Mesenchymal stem cell (in vitro differentiated cells and primary cell): ENCODE results near the gene WAC. TPM values are rescaled to one million over a fixed set of nuclear protein-coding genes. Genes with fewer than 3 reads are reported as not detected.
"Not testable (repeated sequence)": the region's sequence is repeated elsewhere in the genome, so short reads cannot be mapped to it uniquely, and the experiment has no call there.

Experiments used
- DNase-seq: peaks from one replicate; pipeline ENCODE4 v3.0.0-alpha.2; 2013
- H2AFZ ChIP-seq: one replicate; pipeline ENCODE4 v1.6.1; 2013; ENCODE audit warnings: low read depth, mild to moderate bottlenecking, control low read depth, inconsistent platforms, low read length, moderate library complexity
- H2AK5ac ChIP-seq: 2 replicates; pipeline ENCODE4 v1.6.1; 2013; ENCODE audit warnings: low read length, moderate library complexity, mild to moderate bottlenecking, inconsistent platforms; ENCODE audit not compliant: severe bottlenecking
- H2BK120ac ChIP-seq: one replicate; pipeline ENCODE4 v1.6.1; 2013; ENCODE audit warnings: low read depth, mild to moderate bottlenecking, inconsistent platforms, low read length, moderate library complexity
- H2BK12ac ChIP-seq, 2 experiments: one replicate each; pipeline ENCODE4 v1.6.1; 2013; ENCODE audit warnings: inconsistent platforms in 2 of 2, low read length in 2 of 2, mild to moderate bottlenecking in 2 of 2, moderate library complexity in 2 of 2, control low read depth in 1 of 2
- H2BK15ac ChIP-seq: one replicate; pipeline ENCODE4 v1.6.1; 2013; ENCODE audit warnings: mild to moderate bottlenecking, low read depth, inconsistent platforms; ENCODE audit not compliant: poor library complexity, severe bottlenecking
- H2BK5ac ChIP-seq: 2 replicates; pipeline ENCODE4 v1.6.1; 2013; ENCODE audit warnings: low read depth, mild to moderate bottlenecking, low read length, control low read depth, inconsistent platforms; ENCODE audit not compliant: poor library complexity, severe bottlenecking
- H3K14ac ChIP-seq, 2 experiments: one replicate each; pipeline ENCODE4 v1.6.1; 2013; ENCODE audit warnings: inconsistent platforms in 2 of 2, low read length in 2 of 2, control low read depth in 1 of 2, mild to moderate bottlenecking in 1 of 2, moderate library complexity in 1 of 2
- H3K18ac ChIP-seq, 2 experiments: one replicate each; pipeline ENCODE4 v1.6.1; 2013; ENCODE audit warnings: inconsistent platforms in 2 of 2, low read length in 2 of 2, control low read depth in 1 of 2, low read depth in 1 of 2, mild to moderate bottlenecking in 1 of 2
- H3K23ac ChIP-seq, 2 experiments: one replicate each; pipeline ENCODE4 v1.6.1; 2013; ENCODE audit warnings: inconsistent platforms in 2 of 2, low read length in 2 of 2, mild to moderate bottlenecking in 2 of 2, moderate library complexity in 2 of 2, control low read depth in 1 of 2
- H3K27ac ChIP-seq: 2 replicates; pipeline ENCODE4 v1.5.1; 2013; ENCODE audit warnings: mild to moderate bottlenecking, moderate library complexity, low read length, control low read depth, inconsistent platforms; ENCODE audit not compliant: poor library complexity, severe bottlenecking
- H3K27me3 ChIP-seq, 2 experiments: 2 replicates each; pipeline versions ENCODE4 v1.6.1 to v1.7.0; 2013; ENCODE audit warnings: low read length in 2 of 2, mild to moderate bottlenecking in 2 of 2, moderate library complexity in 2 of 2, control low read depth in 1 of 2, inconsistent platforms in 1 of 2; ENCODE audit not compliant: control insufficient read depth in 1 of 2, insufficient read depth in 1 of 2
- H3K36me3 ChIP-seq, 2 experiments: 2 replicates each; pipeline versions ENCODE4 v1.6.1 to v1.7.0; 2013; ENCODE audit warnings: low read length in 2 of 2, control low read depth in 1 of 2, inconsistent platforms in 1 of 2, low read depth in 1 of 2, mild to moderate bottlenecking in 1 of 2; ENCODE audit not compliant: insufficient read depth in 2 of 2, control insufficient read depth in 1 of 2
- H3K4ac ChIP-seq, 2 experiments: one replicate each; pipeline ENCODE4 v1.6.1; 2013; ENCODE audit warnings: inconsistent platforms in 2 of 2, low read length in 2 of 2, mild to moderate bottlenecking in 2 of 2, moderate library complexity in 2 of 2, control low read depth in 1 of 2, low read depth in 1 of 2
- H3K4me1 ChIP-seq: 2 replicates; pipeline ENCODE4 v1.6.1; 2013; ENCODE audit warnings: low read depth, low read length, control low read depth; ENCODE audit not compliant: control insufficient read depth, insufficient read depth
- H3K4me2 ChIP-seq: 2 replicates; pipeline ENCODE4 v1.6.1; 2013; ENCODE audit warnings: low read length, mild to moderate bottlenecking, inconsistent platforms; ENCODE audit not compliant: poor library complexity, severe bottlenecking
- H3K4me3 ChIP-seq, 2 experiments: 2 replicates each; pipeline versions ENCODE4 v1.5.1 to v1.7.0; 2013; ENCODE audit warnings: low read length in 2 of 2, mild to moderate bottlenecking in 2 of 2, control low read depth in 1 of 2, low read depth in 1 of 2; ENCODE audit not compliant: insufficient read depth in 1 of 2
- H3K79me1 ChIP-seq: replicated peaks from 2 replicates; pipeline ENCODE4 v1.6.1; 2013; ENCODE audit warnings: mild to moderate bottlenecking, control low read depth, low read length, inconsistent platforms; ENCODE audit not compliant: poor library complexity, severe bottlenecking
- H3K9ac ChIP-seq: 2 replicates; pipeline ENCODE4 v1.7.0; 2013; ENCODE audit warnings: mild to moderate bottlenecking, low read length, moderate library complexity
- H3K9me3 ChIP-seq: 2 replicates; pipeline ENCODE4 v1.7.0; 2013; ENCODE audit warnings: mild to moderate bottlenecking, low read length; ENCODE audit not compliant: control insufficient read depth
- H4K8ac ChIP-seq: one replicate; pipeline ENCODE4 v1.6.1; 2013; ENCODE audit warnings: inconsistent platforms, mild to moderate bottlenecking, low read length, moderate library complexity
- H4K91ac ChIP-seq: one replicate; pipeline ENCODE4 v1.6.1; 2013; ENCODE audit warnings: mild to moderate bottlenecking, low read length, inconsistent platforms
- WGBS: methylation state at CpG from one replicate; pipeline ENCODE4 v1.1.7; 2013; ENCODE audit warnings: mixed read lengths; 5-methylcytosine and 5-hydroxymethylcytosine counted together
- polyA plus RNA-seq, 2 experiments: library from polyadenylated mRNA; stranded (reverse); fragments of 200-250 nt; gene quantifications; one replicate each; pipeline ENCODE4 v1.2.3, GENCODE V29; 2013

WAC gene, protein sequence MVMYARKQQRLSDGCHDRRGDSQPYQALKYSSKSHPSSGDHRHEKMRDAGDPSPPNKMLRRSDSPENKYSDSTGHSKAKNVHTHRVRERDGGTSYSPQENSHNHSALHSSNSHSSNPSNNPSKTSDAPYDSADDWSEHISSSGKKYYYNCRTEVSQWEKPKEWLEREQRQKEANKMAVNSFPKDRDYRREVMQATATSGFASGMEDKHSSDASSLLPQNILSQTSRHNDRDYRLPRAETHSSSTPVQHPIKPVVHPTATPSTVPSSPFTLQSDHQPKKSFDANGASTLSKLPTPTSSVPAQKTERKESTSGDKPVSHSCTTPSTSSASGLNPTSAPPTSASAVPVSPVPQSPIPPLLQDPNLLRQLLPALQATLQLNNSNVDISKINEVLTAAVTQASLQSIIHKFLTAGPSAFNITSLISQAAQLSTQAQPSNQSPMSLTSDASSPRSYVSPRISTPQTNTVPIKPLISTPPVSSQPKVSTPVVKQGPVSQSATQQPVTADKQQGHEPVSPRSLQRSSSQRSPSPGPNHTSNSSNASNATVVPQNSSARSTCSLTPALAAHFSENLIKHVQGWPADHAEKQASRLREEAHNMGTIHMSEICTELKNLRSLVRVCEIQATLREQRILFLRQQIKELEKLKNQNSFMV
- polyA plus RNA-seq (2013, experiment 1 of 2) = 94.3 TPM
- 90.8 TPM for polyA plus RNA-seq (2013, experiment 2 of 2)

GRCh38 chr10:28532337-28533185, at the start of gene WAC:
Gene WAC (plus strand): TSS chr10:28533118. CDS start chr10:28533580, 462 bp downstream.
- peak within 1 kb of the TSS; percentile 99 for H3K27ac ChIP-seq
- H3K79me1 ChIP-seq = peaks cover 6% of the 10 kb centered on the region
- H2BK5ac ChIP-seq = peak within 1 kb of the TSS; percentile 96
- peak within 1 kb of the TSS; percentile 98 to 100 for H3K18ac ChIP-seq
- peak within 1 kb of the TSS; percentile 99 to 100 for H3K4ac ChIP-seq
- under 1% methylated on average over 71 of the region's 102 CpGs for WGBS
- peak within 1 kb of the TSS; percentile 99 to 100 for H3K14ac ChIP-seq
- peak within 1 kb of the TSS; percentile 19 for H2AK5ac ChIP-seq
- peak within 1 kb of the TSS; percentile 95 to 98 for H3K4me3 ChIP-seq
- H4K91ac ChIP-seq = peak within 1 kb of the TSS; percentile 99
- DNase-seq = peak; percentile 95
- H3K27me3 ChIP-seq = no peaks in the 10 kb centered on the region
- peaks cover 3% of the 10 kb centered on the region for H3K4me1 ChIP-seq
- peak within 1 kb of the TSS; percentile 94 to 96 for H3K23ac ChIP-seq
- H4K8ac ChIP-seq = peak within 1 kb of the TSS; percentile 100
- H2BK120ac ChIP-seq = peak within 1 kb of the TSS; percentile 98
- peak within 1 kb of the TSS; percentile 99 for H3K9ac ChIP-seq
- peak within 1 kb of the TSS; percentile 100 for H2BK15ac ChIP-seq
- peak within 1 kb of the TSS; percentile 84 for H3K4me2 ChIP-seq
- peak within 1 kb of the TSS; percentile 20 to 63 for H2BK12ac ChIP-seq
- H3K9me3 ChIP-seq = no peaks in the 10 kb centered on the region
- H3K36me3 ChIP-seq = peaks cover 4 to 37% of the 10 kb centered on the region in 2 experiments
- H2AFZ ChIP-seq = peak within 1 kb of the TSS; percentile 76

- H3K79me1 ChIP-seq = no peaks in the 10 kb centered on the region
- H4K91ac ChIP-seq = no peak overlapping the region
- no peak overlapping the region for H3K9ac ChIP-seq
- no peaks in the 10 kb centered on the region for H3K9me3 ChIP-seq
- no peaks in the 10 kb centered on the region for H3K36me3 ChIP-seq
- H3K4ac ChIP-seq = no peak overlapping the region
- H3K4me1 ChIP-seq = peaks cover 2% of the 10 kb centered on the region
- H2BK120ac ChIP-seq = no peak overlapping the region
- no peak for DNase-seq
- H2BK12ac ChIP-seq = no peak overlapping the region
- no peak overlapping the region for H3K18ac ChIP-seq
- H3K4me3 ChIP-seq = no peak overlapping the region
- no peak overlapping the region for H2BK5ac ChIP-seq
- no peak overlapping the region for H4K8ac ChIP-seq
- H2AFZ ChIP-seq = no peak overlapping the region
- no peak overlapping the region for H3K23ac ChIP-seq
- WGBS = 89% methylated on average over 5 of the region's 6 CpGs
- no peak overlapping the region for H3K4me2 ChIP-seq
- H3K27ac ChIP-seq = no peak overlapping the region
- H2BK15ac ChIP-seq = no peak overlapping the region
- no peak overlapping the region for H3K14ac ChIP-seq
- no peak overlapping the region for H2AK5ac ChIP-seq
- H3K27me3 ChIP-seq = peaks cover 0 to 4% of the 10 kb centered on the region in 2 experiments
Observed at GRCh38 chr10:28489206-28489605, 43.7 kb upstream of the WAC start.

DNA sequence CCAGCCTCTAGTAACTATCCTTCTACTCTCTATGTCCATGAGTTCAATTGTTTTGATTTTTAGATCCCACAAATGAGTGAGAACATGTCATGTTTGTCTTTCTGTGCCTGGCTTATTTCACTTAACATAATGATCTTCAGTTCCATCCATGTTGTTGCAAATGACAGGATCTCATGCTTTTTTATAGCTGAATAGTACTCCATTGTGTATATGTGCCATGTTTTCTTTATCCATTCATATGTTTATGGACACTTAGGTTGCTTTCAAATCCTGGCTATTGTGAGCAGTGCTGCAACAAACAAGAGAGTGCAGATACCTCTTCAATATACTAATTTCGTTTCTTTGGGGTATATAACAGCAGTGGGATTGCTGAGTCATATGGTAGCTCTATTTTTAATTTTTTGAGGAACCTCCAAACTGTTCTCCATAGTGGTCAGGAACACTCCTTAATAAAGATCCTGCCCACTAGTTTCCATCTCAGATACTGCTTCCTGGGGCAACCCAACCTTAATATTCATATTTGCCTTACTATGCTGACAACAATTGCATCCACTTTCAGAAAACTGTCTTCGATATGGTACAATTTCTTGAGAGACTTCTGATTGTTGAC, 42.6 kb upstream of the WAC start:
- not testable (repeated sequence) for H2AFZ ChIP-seq, H2BK120ac ChIP-seq, H3K9ac ChIP-seq, H3K27ac ChIP-seq, H3K9me3 ChIP-seq, H3K4me3 ChIP-seq, H4K8ac ChIP-seq, H2BK12ac ChIP-seq, H3K23ac ChIP-seq, H4K91ac ChIP-seq, H3K4me1 ChIP-seq, H3K79me1 ChIP-seq, H3K36me3 ChIP-seq, H3K4me2 ChIP-seq, H3K18ac ChIP-seq, DNase-seq, H3K4ac ChIP-seq, H2AK5ac ChIP-seq, H3K14ac ChIP-seq, H3K27me3 ChIP-seq, H2BK5ac ChIP-seq, H2BK15ac ChIP-seq
- no CpG with 5 or more reads among the region's 2 CpGs for WGBS
